Fibroblast of skin of right biceps (primary cell): Measurements from ENCODE around the gene CFL1.
A peak's percentile ranks its signal among the peaks of the same experiment; 100 is the strongest.
"Not testable (repeated sequence)": the region's sequence is repeated elsewhere in the genome, so short reads cannot be mapped to it uniquely, and the experiment has no call there.

Source experiments
- DNase-seq: peaks from one replicate; pipeline ENCODE4 v3.0.0-alpha.2; 2013

CFL1 gene

DNA sequence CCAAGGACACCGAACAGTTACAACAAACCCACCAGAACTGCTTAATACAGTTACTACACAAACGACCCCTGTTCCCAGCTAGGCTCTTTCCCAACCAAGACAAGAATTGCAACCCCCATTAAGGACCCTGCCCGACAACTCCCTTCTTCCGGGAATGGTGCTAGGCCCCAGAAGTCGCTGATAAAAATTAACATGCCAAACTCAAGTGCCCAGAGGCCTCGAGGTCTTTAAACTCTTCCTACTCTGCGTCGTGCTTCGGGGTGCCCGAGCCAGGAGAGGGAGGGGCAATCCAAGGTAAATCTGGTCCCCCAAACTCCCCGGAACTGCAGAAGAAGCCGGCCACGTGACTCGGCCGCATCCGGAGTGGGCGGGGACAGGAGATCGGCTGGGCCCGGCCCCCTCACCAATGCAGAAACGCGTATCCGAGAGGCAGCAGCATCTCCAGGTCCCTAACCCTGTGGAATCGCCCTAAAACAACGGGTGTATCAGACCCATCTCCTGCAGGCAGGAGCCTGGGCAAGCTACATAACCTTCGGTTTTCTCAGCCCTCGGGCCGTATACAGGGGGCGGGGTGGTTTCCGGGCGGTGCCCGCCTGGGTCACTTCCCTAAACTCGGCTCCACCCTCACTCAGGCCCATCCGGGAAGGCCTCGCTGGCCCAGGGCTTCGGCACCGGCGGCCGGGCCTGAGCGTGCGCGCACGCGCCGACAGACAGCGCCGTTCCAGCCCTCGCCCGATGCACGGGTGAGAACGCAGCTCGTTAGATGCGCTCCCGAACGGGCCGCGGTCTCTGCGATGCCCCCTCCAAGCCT lies 1.1 kb downstream of the CFL1 start:
- peak; percentile 55 for DNase-seq

DNA sequence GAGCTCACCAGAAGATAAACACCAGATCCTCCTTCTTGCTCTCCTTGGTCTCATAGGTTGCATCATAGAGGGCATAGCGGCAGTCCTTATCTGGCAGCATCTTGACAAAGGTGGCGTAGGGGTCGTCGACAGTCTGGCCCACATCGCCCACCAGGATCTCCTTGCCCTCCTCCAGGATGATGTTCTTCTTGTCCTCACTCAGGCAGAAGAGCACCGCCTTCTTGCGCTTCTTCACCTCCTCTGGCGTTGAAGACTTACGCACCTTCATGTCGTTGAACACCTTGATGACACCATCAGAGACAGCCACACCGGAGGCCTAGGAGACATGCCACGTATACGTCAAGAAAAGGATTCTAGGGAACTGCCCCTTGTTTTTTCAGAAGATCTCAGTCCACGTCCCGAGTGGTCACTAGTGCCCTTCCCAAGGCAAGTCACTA lies 2.0 kb downstream of the CFL1 start:
- DNase-seq, result no peak

DNA sequence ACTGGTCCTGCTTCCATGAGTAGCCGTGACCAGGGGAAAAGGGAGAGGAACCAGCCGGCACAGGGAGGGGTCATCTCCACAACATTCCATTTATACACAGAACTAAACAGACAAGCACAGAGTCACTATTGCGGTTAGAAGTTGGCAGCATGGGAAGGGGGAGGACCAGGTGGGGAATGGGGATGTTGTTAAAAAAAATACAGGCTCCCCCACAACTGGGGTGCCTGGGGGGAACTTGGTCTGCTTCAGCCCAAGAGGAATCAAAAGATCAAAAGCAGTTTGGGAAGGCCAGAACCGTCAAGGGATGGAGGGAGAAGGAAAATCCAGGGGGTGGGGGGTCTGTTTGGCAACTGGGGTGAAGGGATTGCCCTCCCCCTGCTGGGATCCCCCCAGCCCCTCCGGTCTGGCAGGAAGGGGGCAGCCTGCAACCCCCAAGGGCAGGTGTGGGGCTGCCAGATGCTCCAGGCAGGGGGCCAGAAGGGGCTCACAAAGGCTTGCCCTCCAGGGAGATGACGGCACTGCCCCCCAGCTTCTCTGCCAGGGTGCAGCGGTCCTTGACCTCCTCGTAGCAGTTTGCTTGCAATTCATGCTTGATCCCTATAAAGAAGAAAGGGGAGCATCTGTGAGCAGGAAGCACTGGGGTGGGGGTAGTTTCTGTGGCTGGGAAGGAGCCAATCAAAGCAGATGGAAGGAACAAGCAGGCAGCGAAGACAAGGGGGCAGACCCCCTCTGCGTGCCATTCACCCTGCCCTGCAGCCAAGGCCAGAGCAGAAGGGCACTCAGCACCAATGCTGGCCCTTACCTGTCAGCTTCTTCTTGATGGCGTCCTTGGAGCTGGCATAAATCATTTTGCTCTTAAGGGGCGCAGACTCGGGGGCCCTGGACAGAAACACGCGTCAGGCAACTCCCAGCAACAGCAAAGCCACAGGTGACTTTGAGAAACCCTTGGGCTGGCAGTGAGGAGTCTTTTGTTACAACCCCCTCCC lies 2.8 kb downstream of the CFL1 start:
- DNase-seq, result no peak

DNA sequence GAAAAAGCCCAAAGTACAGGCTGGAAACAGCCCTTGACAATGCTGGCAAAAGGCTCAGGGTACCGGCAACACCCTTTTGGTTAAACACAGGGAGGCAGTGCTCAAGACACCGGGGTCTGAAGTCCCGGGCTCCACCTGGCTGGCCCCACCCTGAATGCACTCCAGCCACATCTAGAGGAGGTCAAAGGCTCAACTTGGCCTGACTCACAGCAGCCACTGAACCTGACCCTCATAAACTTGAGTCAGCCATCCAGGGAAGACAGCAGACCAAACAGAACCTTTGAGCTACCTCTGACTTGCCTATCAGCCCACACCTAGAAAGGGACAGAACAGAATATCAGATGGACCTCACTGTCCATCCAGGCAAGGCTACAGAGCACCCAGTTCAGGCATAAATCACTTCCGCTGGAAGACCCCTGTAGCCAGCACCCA lies 3.8 kb downstream of the CFL1 start:
- DNase-seq, result no peak

DNA sequence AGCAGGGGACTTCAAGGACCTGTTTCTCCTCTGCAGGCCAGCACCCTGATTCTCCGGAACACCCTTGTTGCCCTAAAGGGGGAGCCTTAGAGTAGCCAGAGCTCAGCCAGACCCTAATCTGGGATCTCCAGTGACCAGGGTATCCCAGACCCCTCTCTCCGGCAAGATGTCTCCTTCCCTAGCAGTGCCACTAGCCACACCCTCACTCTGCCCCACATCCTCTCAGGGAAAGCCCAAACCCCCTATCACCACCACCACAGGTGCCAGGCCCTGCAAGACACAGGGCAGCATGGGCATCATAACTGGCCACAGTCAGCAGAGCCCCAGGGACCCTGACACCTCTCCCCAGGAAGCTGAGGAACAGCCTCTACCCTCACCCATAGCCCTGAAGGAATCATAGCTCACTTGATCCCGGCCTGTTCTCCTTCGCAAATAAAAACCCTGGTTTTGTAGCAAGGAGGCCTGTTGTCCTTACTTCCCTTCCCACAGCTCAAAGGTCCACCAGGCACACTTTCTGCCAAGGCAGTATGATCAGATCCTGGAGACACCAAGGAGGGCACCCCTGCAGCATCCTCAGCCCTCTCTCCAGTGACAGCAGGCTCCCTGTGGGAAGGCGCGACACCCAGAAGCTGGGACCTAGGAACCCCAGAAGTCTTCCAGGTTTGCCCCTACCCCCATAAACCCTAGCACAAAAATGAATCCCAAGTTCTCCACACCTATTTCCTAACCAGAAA lies 4.6 kb downstream of the CFL1 start:
- no peak for DNase-seq

DNA sequence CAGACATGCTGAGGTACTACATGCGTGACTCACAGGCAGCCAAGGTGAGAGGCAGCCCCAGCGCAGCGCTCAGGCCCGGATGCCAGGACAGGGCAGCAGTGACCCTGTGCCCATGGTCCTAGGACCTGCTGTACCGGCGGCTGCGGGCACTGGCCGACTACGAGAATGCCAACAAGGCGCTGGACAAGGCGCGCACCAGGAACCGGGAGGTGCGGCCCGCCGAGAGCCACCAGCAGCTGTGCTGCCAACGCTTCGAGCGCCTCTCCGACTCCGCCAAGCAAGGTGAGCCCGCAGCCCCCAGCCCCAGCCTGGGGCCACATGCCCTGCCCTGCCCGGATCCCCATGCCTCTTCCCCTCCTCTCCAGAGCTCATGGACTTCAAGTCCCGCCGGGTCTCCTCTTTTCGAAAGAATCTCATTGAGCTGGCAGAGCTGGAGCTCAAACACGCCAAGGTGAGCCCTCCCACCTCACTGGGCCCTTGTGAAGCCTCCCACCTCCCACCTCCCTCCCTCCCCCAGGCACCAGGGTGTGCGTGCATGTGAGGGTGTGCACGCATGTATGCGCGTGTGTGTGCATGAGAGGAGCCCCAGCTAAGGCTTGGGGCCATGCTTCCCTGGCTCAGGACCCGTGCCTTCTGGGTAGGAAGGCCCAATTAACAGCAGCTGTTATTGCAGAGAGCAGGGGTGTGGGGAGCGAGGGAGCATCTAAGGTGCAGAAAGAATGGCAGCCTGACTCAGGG lies 5.3 kb downstream of the CFL1 start:
- DNase-seq, result no peak

DNA sequence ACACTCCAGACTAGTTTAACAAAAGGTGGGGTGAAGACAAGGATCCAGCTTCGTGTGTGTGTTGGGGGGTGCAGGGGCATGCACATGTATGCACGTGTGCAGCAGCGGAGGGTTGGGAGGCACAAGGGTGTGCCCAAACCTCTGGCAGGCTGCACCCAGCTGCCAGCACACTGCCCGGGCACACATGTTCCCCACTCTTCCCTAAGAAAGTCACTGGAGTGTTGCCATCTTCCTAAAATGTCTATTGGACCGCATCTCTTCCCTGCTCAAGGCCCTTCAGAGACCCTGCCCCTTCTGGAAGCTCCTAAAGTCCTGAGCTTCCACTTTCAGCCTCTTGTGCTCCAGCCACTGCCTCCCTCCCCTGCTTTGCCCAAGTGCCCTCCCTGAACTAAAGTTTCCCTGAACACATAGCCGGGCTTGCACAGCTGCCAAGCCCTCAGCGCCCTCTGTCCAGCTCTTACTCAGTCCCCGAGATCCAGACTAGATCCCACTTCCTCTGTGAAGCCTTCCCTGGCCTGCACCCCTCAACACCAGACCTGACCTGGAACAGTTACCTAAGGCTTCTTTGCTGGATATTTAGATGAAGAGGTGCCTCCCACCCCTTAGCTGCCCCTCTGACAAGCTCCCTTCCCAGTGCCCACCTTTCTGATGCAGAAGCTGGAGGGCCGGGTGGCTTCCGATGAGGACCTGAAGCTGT lies 6.0 kb downstream of the CFL1 start:
- no peak for DNase-seq

DNA sequence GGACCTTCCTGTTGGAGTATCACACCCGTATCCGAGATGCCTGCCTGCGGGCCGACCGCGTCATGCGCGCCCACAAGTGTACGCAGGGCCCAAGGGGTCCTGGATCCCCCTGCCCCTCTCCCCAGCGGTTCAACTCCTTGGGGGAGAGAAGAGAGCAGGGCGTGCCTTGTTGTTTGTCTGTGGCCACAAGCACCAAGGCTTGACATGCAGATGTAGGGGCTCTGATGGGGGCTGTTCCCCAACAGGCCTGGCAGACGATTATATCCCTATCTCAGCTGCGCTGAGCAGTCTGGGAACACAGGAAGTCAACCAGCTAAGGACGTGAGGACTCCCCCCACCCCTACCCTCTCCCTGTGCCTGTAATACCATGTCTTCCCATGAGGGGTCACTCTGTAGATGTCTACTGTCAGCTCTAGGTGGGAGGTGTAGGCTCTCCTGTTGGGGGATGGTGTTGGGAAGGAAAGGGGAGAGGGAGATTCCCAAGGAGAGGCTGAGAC lies 6.8 kb downstream of the CFL1 start:
- DNase-seq, result no peak

DNA sequence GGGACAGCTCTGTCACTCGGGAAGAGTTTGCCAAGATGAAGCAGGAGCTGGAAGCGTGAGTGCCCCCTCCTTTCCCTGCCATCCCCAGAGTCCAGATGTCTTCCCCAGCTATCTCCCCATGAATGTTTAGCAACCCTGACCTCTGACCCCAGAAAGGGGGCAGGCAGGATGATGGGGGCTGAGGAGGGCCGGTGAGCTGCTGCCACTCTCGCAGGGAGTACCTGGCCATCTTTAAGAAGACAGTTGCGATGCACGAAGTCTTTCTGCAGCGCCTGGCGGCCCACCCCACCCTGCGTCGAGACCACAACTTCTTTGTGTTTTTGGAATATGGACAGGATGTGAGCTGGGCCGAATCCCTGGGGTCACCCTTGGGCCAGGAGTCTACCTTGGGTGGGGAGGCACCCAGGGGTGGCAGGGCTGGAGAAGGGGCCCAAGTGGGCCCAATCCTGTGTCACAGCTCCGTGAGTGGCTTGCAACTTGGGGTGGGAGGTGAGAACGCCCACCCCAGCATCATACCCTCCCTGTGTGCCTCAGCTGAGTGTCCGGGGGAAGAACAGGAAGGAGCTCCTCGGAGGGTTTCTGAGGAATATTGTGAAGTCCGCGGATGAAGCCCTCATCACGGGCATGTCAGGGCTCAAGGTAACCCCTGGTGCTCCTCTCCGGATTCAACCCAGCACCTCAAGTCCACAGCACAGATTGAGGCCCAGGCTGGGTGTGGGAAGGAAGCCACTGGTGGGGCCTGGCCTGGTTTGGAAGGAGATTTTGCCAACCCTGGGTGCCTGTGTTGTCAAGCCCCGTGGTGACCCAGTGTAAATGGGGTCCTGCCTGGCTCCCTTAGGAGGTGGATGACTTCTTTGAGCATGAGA lies 7.5 kb downstream of the CFL1 start:
- no peak for DNase-seq

DNA sequence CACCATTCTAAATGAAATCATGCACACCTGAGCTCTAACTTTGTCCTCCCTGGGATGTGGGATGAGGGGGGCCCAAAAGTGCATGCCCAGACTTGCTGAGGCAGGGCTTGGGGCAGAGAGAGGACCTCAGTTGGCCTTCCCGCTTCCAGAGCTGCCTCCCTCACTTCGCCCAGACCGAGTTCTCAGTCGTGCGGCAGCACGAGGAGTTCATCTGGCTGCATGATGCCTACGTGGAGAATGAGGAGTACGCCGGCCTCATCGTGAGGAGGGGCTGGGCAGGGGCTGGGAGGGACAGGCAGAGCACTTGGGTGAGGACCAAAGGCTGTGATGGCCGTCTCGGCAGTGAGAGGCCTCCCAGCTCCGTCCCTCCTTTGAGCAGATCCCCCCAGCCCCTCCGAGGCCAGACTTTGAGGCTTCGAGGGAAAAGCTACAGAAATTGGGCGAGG lies 8.2 kb downstream of the CFL1 start:
- no peak for DNase-seq

DNA sequence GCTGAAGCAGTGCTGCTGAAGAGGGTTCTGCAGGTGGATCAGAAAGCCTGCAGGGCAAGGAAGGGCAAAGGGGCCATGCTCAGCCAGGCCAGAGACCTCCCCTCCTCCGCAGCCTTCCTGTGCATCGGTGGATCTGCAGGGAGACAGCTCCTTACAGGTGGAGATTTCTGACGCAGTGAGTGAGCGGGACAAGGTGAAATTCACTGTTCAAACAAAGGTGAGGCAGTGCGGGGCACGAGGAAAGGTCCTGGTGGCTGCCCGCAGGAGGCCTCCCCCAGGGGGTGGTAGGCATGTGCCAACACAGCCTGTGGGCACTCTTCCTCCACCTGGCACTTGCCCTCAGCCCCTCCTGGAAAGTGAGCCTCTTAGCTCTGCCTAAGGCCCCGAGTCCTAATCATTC lies 8.6 kb downstream of the CFL1 start:
- DNase-seq, result no peak

DNA sequence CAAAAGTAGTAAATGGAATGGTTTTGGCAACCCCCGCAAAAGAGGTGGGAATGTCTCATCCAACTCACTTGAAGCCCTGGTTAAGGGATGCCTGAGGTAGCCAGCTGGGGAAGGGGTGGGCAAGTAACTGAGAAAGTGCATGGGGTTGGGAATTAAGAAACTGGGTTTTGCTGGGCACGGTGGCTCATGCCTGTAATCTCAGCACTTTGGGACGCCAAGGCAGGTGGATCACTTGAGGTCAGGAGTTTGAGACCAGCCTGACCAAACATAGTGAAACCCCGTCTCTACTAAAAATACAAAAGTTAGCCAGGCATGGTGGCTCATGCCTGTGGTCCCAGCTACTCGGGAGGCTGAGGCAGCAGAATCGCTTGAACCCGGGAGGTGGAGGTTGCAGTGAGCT lies 9.3 kb downstream of the CFL1 start:
- DNase-seq, result not testable (repeated sequence)

DNA sequence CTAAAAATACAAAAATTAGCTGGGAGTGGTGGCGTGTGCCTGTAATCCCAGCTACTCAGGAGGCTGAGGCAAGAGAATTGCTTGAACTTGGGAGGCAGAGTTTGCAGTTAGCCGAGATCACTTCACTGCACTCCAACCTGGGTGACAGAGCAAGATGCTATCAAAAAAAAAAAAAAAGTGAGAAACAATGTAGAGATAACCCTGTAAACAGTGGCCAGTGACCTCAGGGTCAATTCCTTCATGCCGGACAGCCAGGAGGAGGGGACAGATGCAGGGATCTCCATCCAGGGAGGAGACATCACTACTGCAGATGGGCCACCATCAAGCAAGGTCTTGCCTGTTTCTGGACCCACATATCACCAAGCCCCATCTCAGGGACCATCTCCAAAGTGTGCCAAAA lies 10.2 kb downstream of the CFL1 start:
- DNase-seq, result no peak

DNA sequence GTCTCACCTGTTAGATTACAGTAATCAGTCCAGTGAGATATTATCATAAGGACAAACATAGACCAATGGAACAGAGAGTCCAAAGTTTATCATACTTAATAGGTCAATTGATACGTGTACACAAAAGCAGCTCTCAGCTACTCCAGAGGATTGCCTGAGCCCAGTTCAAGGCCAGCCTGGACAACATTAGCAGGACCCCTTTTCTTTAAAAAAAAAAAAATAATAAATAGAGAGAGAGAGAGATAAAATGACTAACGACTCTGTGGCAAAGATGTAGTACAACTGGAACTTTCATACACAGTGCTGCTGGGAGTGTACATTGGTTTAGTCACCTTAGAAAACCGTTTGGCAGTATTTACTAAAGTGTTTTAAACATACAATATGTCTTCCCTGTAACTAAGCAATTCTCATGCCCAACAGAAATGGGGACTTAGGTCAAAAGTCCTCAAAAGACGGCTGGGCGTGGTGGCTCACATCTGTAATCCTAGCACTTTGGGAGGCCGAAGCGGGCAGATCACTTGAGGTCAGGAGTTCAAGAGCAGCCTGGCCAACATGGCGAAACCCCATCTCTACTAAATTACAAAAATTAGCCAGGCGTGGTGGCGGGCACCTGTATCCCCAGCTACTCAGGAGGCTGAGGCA lies 13.6 kb downstream of the CFL1 start:
- no peak for DNase-seq

DNA sequence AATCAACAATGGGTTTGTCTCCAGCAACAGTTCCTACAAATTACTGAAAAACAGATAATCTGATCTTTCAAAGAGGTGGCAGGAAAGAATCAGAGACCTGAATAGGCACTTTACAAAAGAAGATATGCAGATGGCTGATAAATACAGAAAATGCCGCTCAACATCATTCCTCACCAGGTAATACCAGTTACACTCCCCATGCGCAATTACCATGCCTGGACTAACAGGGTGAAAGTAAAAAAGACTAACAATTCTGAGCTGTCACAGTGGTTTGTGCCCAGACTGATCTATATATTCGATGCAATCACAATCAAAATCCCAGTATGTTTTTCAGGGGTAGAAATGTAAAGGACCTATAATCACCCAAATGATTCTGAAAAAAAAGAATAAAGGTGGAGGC lies 14.2 kb downstream of the CFL1 start:
- no peak for DNase-seq

DNA sequence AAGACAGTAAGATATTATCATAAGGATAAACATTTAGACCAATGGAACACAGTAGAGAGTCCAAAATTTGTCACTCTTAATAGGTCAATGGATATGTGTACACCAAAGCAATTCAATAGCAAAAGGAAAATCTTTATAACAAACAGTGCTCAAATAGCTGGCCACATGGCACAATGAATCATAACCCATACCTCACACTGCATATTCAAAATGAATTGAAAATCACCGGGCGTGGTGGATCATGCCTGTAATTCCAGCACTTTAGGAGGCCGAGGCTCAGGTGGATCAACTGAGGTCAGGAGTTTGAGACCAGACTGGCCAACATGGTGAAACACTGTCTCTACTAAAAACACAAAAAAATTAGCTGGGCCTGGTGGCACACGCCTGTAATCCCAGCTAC lies 15.8 kb downstream of the CFL1 start:
- no peak for DNase-seq

DNA sequence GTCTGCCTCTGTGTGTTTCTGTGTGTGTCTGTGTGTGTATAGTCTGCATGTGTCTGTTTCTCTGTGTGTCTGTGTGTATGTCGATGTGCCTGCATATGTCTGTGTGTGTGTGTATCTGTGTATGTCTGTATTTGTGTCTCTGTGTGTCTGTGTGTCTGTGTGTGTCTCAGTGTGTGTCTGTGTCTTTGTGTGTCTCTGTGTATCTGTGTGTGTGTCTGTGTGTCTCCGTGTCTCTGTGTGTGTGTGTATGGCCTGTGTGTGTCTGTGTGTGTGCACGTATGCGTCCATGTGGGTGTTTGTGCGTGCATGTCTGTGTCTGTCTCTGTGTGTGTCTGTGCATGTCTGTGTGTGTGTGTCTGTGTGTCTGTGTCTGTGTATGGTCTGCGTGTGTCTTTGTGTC lies 23.8 kb downstream of the CFL1 start:
- DNase-seq, result no peak

DNA sequence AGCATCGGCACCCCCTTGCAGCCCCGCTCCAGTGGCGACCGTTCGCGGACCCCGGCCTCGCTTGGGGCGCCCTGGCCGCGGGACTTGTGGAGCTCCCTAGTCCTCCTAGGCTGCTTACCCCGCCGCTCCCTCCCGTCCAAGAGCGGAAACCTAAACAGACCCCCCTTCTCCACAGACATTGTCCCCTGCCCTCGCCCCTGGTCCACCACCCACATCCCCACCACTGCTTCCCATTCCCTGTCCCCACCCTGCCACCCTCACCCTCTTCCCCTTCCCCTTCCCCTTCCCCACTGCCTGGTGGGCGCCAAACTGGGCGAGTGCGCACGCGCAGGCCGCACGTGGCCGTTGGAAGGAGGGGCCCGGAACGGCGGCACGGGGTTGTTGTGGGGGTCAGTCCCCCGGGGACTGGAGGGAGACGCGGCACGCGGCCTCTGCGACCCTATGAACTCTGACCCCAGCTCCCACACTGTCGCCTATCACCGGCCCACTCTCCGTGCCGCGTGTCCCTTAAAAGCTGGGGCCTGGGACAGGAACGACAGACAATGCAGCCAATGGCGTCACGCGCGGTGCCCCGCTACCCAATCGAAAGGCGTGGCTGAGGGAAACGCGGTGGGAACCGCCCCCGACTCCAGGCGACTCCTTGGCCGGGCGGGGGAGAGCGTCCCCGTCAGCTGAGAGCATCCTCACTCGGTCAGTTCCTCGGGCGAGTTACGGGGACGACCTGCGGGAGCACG lies 24.5 kb downstream of the CFL1 start, which contains the start of gene SNX32:
SNX32 (plus strand) TSS at position 667 of the 734 bp plus-strand sequence. CDS start 103 bp downstream, outside the sequence.
- DNase-seq, result peak; percentile 93

DNA sequence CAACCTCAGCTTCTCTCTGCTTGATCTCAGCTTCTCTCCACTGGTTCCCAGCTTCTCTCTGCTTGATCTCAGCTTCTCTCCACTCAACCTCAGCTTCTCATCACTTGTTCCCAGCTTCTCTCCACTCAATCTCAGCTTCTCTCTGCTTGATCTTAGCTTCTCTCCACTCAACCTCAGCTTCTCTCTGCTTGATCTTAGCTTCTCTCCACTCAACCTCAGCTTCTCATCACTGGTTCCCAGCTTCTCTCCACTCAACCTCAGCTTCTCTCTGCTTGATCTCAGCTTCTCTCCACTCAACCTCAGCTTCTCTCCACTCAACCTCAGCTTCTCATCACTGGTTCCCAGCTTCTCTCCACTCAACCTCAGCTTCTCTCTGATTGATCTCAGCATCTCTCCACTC lies 25.7 kb downstream of the CFL1 start:
- not testable (repeated sequence) for DNase-seq
